Activated CD8-positive, alpha-beta memory T cell treated with anti-CD3 and anti-CD28 coated beads, Interleukin-2, amount 50 U/mL, for 48 hours (primary cell): ENCODE results near the gene CYP4A22.
"Not testable (repeated sequence)": the region's sequence is repeated elsewhere in the genome, so short reads cannot be mapped to it uniquely, and the experiment has no call there.

Experiments
- DNase-seq: peaks from one replicate; pipeline ENCODE4 v3.0.0-alpha.2; 2020

The CYP4A22 gene

GRCh38 chr1:47186267-47187185 is 49.3 kb downstream of the CYP4A22 start:
- no peak for DNase-seq

- DNase-seq = no peak
Observed at GRCh38 chr1:47187231-47187925, 50.1 kb downstream of the CYP4A22 start.

GRCh38 chr1:47187926-47188250 is 50.6 kb downstream of the CYP4A22 start:
- no peak for DNase-seq

- DNase-seq = no peak
Observed at GRCh38 chr1:47188791-47189785, 51.8 kb downstream of the CYP4A22 start.

GRCh38 chr1:47189844-47190508 is 52.7 kb downstream of the CYP4A22 start, which contains the start of gene PDZK1IP1:
TSS of gene PDZK1IP1 (minus strand) at chr1:47190036. CDS start at chr1:47189932, 104 bp downstream.
- DNase-seq = no peak

- no peak for DNase-seq
Observed at GRCh38 chr1:47190509-47190855, 53.2 kb downstream of the CYP4A22 start.

- no peak for DNase-seq
Observed at GRCh38 chr1:47190857-47191256, 53.6 kb downstream of the CYP4A22 start.

GRCh38 chr1:47191940-47192457 is 54.8 kb downstream of the CYP4A22 start:
- DNase-seq = peak; percentile 32

- DNase-seq = peak; percentile 86
Observed at GRCh38 chr1:47192458-47193384, 55.5 kb downstream of the CYP4A22 start.

GRCh38 chr1:47193496-47193895 is 56.3 kb downstream of the CYP4A22 start:
- peak; percentile 20 for DNase-seq

GRCh38 chr1:47194311-47194710 is 57.1 kb downstream of the CYP4A22 start:
- peak; percentile 15 for DNase-seq

- not testable (repeated sequence) for DNase-seq
Observed at GRCh38 chr1:47195981-47196380, 58.7 kb downstream of the CYP4A22 start.

- DNase-seq = no peak
Observed at GRCh38 chr1:47196622-47197021, 59.4 kb downstream of the CYP4A22 start.

GRCh38 chr1:47198214-47198613 is 61.0 kb downstream of the CYP4A22 start:
- no peak for DNase-seq
